Measurements from ENCODE around the gene AP2A2.

DNA sequence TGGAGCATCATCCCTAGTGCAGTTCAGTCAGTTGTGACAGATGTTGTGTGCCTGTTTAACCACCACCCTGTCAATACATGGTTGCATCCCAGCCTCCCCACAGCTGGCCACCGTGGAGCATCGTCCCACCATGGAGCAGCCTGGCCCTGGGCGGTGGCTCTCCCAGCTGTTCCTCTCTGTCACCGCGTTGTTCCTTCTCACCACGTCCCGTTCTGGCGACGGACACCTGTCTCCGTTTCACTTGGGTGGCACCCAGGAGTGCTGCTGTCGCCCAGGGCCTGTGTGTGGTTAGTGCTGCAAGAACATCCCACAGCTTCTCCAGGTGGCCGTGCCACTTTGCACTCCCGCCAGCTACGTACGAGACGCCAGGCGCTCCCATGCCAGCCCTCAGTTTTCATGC is 84.3 kb downstream of the AP2A2 start:
- no peak for TF ChIP-seq ZNF138 (CRISPR knock-in tag; conservative IDR thresholded peaks at IDR 0.05)
- TF ChIP-seq ESRRA (CRISPR knock-in tag; IDR thresholded peaks at IDR 0.05; ENCODE audit: borderline replicate concordance) = no peak
- no peak for TF ChIP-seq TCF7 (CRISPR knock-in tag; IDR thresholded peaks at IDR 0.05; ENCODE audit: low read depth)
- no peak for TF ChIP-seq ATF3 (CRISPR knock-in tag; conservative IDR thresholded peaks at IDR 0.05)
- TF ChIP-seq, protein P1, sequence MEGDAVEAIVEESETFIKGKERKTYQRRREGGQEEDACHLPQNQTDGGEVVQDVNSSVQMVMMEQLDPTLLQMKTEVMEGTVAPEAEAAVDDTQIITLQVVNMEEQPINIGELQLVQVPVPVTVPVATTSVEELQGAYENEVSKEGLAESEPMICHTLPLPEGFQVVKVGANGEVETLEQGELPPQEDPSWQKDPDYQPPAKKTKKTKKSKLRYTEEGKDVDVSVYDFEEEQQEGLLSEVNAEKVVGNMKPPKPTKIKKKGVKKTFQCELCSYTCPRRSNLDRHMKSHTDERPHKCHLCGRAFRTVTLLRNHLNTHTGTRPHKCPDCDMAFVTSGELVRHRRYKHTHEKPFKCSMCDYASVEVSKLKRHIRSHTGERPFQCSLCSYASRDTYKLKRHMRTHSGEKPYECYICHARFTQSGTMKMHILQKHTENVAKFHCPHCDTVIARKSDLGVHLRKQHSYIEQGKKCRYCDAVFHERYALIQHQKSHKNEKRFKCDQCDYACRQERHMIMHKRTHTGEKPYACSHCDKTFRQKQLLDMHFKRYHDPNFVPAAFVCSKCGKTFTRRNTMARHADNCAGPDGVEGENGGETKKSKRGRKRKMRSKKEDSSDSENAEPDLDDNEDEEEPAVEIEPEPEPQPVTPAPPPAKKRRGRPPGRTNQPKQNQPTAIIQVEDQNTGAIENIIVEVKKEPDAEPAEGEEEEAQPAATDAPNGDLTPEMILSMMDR (IDR thresholded peaks at IDR 0.05) = no peak
- TF ChIP-seq USF2 (CRISPR knock-in tag; IDR thresholded peaks at IDR 0.05) = no peak
- no peak for TF ChIP-seq ATF2 (CRISPR knock-in tag; IDR thresholded peaks at IDR 0.05; ENCODE audit: borderline replicate concordance, low read depth)
- no peak for TF ChIP-seq ZNF263 (CRISPR knock-in tag; IDR thresholded peaks at IDR 0.05; ENCODE audit: low read depth)
- TF ChIP-seq, protein P2, sequence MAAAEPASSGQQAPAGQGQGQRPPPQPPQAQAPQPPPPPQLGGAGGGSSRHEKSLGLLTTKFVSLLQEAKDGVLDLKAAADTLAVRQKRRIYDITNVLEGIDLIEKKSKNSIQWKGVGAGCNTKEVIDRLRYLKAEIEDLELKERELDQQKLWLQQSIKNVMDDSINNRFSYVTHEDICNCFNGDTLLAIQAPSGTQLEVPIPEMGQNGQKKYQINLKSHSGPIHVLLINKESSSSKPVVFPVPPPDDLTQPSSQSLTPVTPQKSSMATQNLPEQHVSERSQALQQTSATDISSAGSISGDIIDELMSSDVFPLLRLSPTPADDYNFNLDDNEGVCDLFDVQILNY (CRISPR knock-in tag; IDR thresholded peaks at IDR 0.05) = no peak
- no peak for TF ChIP-seq FOXP1 (CRISPR knock-in tag; IDR thresholded peaks at IDR 0.05; ENCODE audit: borderline replicate concordance)
- no peak for TF ChIP-seq JUN (CRISPR knock-in tag; IDR thresholded peaks at IDR 0.05)

Measured in WTC11 (cell line).